Measurements from ENCODE around the gene ZNF570. TPM values are rescaled to one million over a fixed set of nuclear protein-coding genes. Genes with fewer than 3 reads are reported as not detected.

The ZNF570 gene
- total RNA-seq, 1 donor from 2014 or later, result 10.2 TPM

Other genes with a start within 250 kb of the ZNF570 start
- 5.0 and 6.0 TPM in 2 replicates for gene ZNF527, start 98.3 kb upstream of the ZNF570 start, total RNA-seq
- 6.1 and 7.5 TPM in 2 replicates for gene ZNF569, start 1.9 kb upstream of the ZNF570 start, total RNA-seq
- gene ZNF793, start 37.6 kb downstream of the ZNF570 start, total RNA-seq, result 1.1 and 1.2 TPM in 2 replicates
- 1.7 and 4.4 TPM in 2 replicates for gene ZNF571, start 125.4 kb downstream of the ZNF570 start, total RNA-seq
- 0.17 and 1.1 TPM in 2 replicates for gene ZNF540, start 125.5 kb downstream of the ZNF570 start, total RNA-seq
- gene ZFP30, start 186.1 kb downstream of the ZNF570 start, total RNA-seq, result 14.8 and 23.3 TPM in 2 replicates